Keratinocyte (primary cell): Measurements from ENCODE around the gene MAB21L3. TPM values are rescaled to one million over a fixed set of nuclear protein-coding genes. Genes with fewer than 3 reads are reported as not detected.

ENCODE experiments used
- DNase-seq: peaks from one replicate; pipeline ENCODE4 v3.0.0-alpha.2; 2011; ENCODE audit warnings: low read depth, missing footprints, low spot score
- FAIRE-seq: peaks from 2 replicates; lab custom pipeline; 2011; peaks lifted over from hg19 to GRCh38; lab: Jason Lieb, UNC
- H2AFZ ChIP-seq: 2 replicates; pipeline ENCODE4 v1.6.0; 2012; ENCODE audit warnings: low read length, control low read depth, inconsistent platforms; ENCODE audit not compliant: control insufficient read depth
- H3K27ac ChIP-seq: 2 replicates; pipeline ENCODE4 v1.5.1; 2011; ENCODE audit warnings: low read length; ENCODE audit not compliant: control insufficient read depth, insufficient read depth
- H3K27me3 ChIP-seq: 3 replicates; pipeline ENCODE4 v1.6.0; 2011; ENCODE audit warnings: low read length; ENCODE audit not compliant: control insufficient read depth, insufficient read depth; ENCODE audit errors: extremely low read depth
- H3K36me3 ChIP-seq, 2 experiments: 2 replicates in 1 of 2; 3 replicates in 1 of 2; pipeline ENCODE4 v1.5.1; 2011; ENCODE audit warnings: low read length in 2 of 2, mild to moderate bottlenecking in 1 of 2; ENCODE audit not compliant: control insufficient read depth in 2 of 2, insufficient read depth in 2 of 2; ENCODE audit errors: extremely low read depth in 1 of 2
- H3K4me1 ChIP-seq: 3 replicates; pipeline ENCODE4 v1.5.1; 2011; ENCODE audit warnings: low read length; ENCODE audit not compliant: control insufficient read depth, insufficient read depth; ENCODE audit errors: extremely low read depth
- H3K4me2 ChIP-seq: 3 replicates; pipeline ENCODE4 v1.6.0; 2011; ENCODE audit warnings: low read depth, low read length; ENCODE audit not compliant: control insufficient read depth, insufficient read depth; ENCODE audit errors: extremely low read depth
- H3K4me3 ChIP-seq, 3 experiments: fragments of 200-600 bp in 1 of 3; sonication (generic) in 1 of 3; 2 replicates in 2 of 3; 3 replicates in 1 of 3; pipeline ENCODE4 v1.5.1; 2011 to 2016; ENCODE audit warnings: low read length in 3 of 3, mild to moderate bottlenecking in 3 of 3, control low read depth in 2 of 3, inconsistent platforms in 1 of 3, low read depth in 1 of 3, mixed read lengths in 1 of 3, mixed run types in 1 of 3, moderate library complexity in 1 of 3; ENCODE audit not compliant: control insufficient read depth in 2 of 3, insufficient read depth in 2 of 3; ENCODE audit errors: extremely low read depth in 1 of 3
- H3K79me2 ChIP-seq: 2 replicates; pipeline ENCODE4 v1.6.0; 2012; ENCODE audit warnings: low read length; ENCODE audit not compliant: control insufficient read depth, insufficient read depth
- H3K9ac ChIP-seq: 3 replicates; pipeline ENCODE4 v1.6.0; 2011; ENCODE audit warnings: low read length; ENCODE audit not compliant: control insufficient read depth, insufficient read depth; ENCODE audit errors: extremely low read depth
- H3K9me1 ChIP-seq: 3 replicates; pipeline ENCODE4 v1.6.0; 2011; ENCODE audit warnings: low read length; ENCODE audit not compliant: control insufficient read depth, insufficient read depth; ENCODE audit errors: extremely low read depth
- H3K9me3 ChIP-seq: 2 replicates; pipeline ENCODE4 v1.5.1; 2012; ENCODE audit warnings: low read depth, low read length; ENCODE audit not compliant: control insufficient read depth
- H4K20me1 ChIP-seq: 3 replicates; pipeline ENCODE4 v1.6.0; 2011; ENCODE audit warnings: low read length; ENCODE audit not compliant: control insufficient read depth, insufficient read depth; ENCODE audit errors: extremely low read depth
- CTCF ChIP-seq, 3 experiments: IDR thresholded peaks in 1 of 3; conservative IDR thresholded peaks in 1 of 3; optimal IDR thresholded peaks in 1 of 3; 2 replicates in 2 of 3; 3 replicates in 1 of 3; pipeline versions ENCODE3 to v1.5.1; 2011; ENCODE audit warnings: low read length in 3 of 3, mild to moderate bottlenecking in 3 of 3, moderate library complexity in 2 of 3, control low read depth in 1 of 3, inconsistent platforms in 1 of 3; ENCODE audit not compliant: insufficient read depth in 2 of 3; ENCODE audit errors: extremely low read depth in 1 of 3
- EZH2 ChIP-seq: IDR thresholded peaks from one replicate; pipeline ENCODE4 v1.6.1; 2012; ENCODE audit warnings: inconsistent platforms, mild to moderate bottlenecking, low read length, moderate library complexity
- dilution Hi-C: fragments of 300-500 bp; cut with MboI; formaldehyde crosslinking; loops from one replicate; pipeline ENCODE4 v1.7.0; 2020; ENCODE audit warnings: low sequenced_read_pairs; ENCODE audit not compliant: extremely low pct_ligation_motif_present
- polyA plus RNA-seq, 5 experiments: library from polyadenylated mRNA; depleted of rRNA in 3 of 5; stranded (reverse) in 3 of 5; stranded (forward) in 1 of 5; unstranded in 1 of 5; fragments of >200 nt; gene quantifications; 1 replicate in 1 of 5; 2 replicates in 3 of 5; 3 replicates in 1 of 5; pipeline versions ENCODE4 v1.2.1 to v1.2.3, GENCODE V29; 2011 to 2012; ENCODE audit warnings: missing spikeins in 2 of 5, low read depth in 1 of 5, low replicate concordance in 1 of 5

MAB21L3 gene
- polyA plus RNA-seq, 1 donor (not counting 4 experiments of a cell fraction or from before 2014, with no cell fraction given): 0.29 TPM

- Histone ChIP-seq H3K79me2 (no peaks in the 10 kb centered on the region), H4K20me1 (no peaks in the 10 kb centered on the region), H3K9me1 (no peaks in the 10 kb centered on the region), H3K4me1 (peaks cover 12% of the 10 kb centered on the region), H3K4me2 (peak overlapping the region; percentile 25), H3K36me3 (peaks cover 20 to 56% of the 10 kb centered on the region in 2 experiments), H3K9me3 (no peaks in the 10 kb centered on the region), H2AFZ (no peak overlapping the region), H3K27ac (peak overlapping the region; percentile 90), H3K9ac (peak overlapping the region; percentile 45), H3K4me3 (no peak overlapping the region), H3K27me3 (no peaks in the 10 kb centered on the region)
- dilution Hi-C loops: no loop called here
- no peak for DNase-seq
- TF ChIP-seq CTCF (optimal IDR thresholded peaks at IDR 0.05 in 1 of 3, IDR thresholded peaks at IDR 0.05 in 1 of 3, conservative IDR thresholded peaks at IDR 0.05 in 1 of 3; ENCODE audit: extremely low read depth in 1 of 3, insufficient read depth in 2 of 3, low read length in 3 of 3) (no peak), EZH2 (no peak)
- FAIRE-seq: no peak
These were observed 43.7 kb upstream of the MAB21L3 start for GRCh38 chr1:116067566-116067890.

- H4K20me1 ChIP-seq: no peaks in the 10 kb centered on the region
- peaks cover 17% of the 10 kb centered on the region for H3K4me1 ChIP-seq
- no peaks in the 10 kb centered on the region for H3K79me2 ChIP-seq
- FAIRE-seq (no peak), DNase-seq (no peak)
- no peak overlapping the region for H3K9ac ChIP-seq
- no peak overlapping the region for H3K27ac ChIP-seq
- H3K4me2 ChIP-seq: peak overlapping the region; percentile 3
- H3K27me3 ChIP-seq: no peaks in the 10 kb centered on the region
- H3K9me3 ChIP-seq: no peaks in the 10 kb centered on the region
- no peak overlapping the region for H2AFZ ChIP-seq
- H3K9me1 ChIP-seq: no peaks in the 10 kb centered on the region
- H3K4me3 ChIP-seq: no peak overlapping the region
- peaks cover 5 to 10% of the 10 kb centered on the region in 2 experiments for H3K36me3 ChIP-seq
- no peak for TF ChIP-seq CTCF (optimal IDR thresholded peaks at IDR 0.05 in 1 of 3, IDR thresholded peaks at IDR 0.05 in 1 of 3, conservative IDR thresholded peaks at IDR 0.05 in 1 of 3; ENCODE audit: extremely low read depth in 1 of 3, insufficient read depth in 2 of 3, low read length in 3 of 3)
- TF ChIP-seq EZH2: no peak
- dilution Hi-C loops: no loop called here
These were observed 35.6 kb upstream of the MAB21L3 start for GRCh38 chr1:116075575-116075974.
